Stomach (tissue), 9 donors: ENCODE data around the gene CLIC3. TPM values are rescaled to one million over a fixed set of nuclear protein-coding genes. Genes with fewer than 3 reads are reported as not detected.

Experiments
- DNase-seq, 2 donors: peaks; one replicate each; pipeline versions ENCODE4 v3.0.0 to v3.0.0-alpha.2; 2013 to 2019
- H3K27ac ChIP-seq, 5 donors: fragments of 200-600 bp in 4 of 5; sonication (generic) in 4 of 5; one replicate each; pipeline ENCODE4 v1.5.1; 2013 to 2019; ENCODE audit warnings: mild to moderate bottlenecking in 1 of 5, moderate library complexity in 1 of 5
- H3K27me3 ChIP-seq, 3 donors: fragments of 200-600 bp; sonication (generic); one replicate each; pipeline ENCODE4 v1.5.1; 2017 to 2019; ENCODE audit warnings: mixed run types in 1 of 3
- H3K36me3 ChIP-seq, 4 donors: fragments of 200-600 bp; sonication (generic); 1 replicate in 3 of 4; 2 replicates in 1 of 4; pipeline ENCODE4 v1.5.1; 2016 to 2019
- H3K4me1 ChIP-seq, 4 donors: fragments of 200-600 bp; sonication (generic); one replicate each; pipeline ENCODE4 v1.5.1; 2016 to 2019
- H3K4me3 ChIP-seq, 4 donors: fragments of 200-600 bp; sonication (generic) in 3 of 4; one replicate each; pipeline ENCODE4 v1.5.1; 2016 to 2019; ENCODE audit warnings: mild to moderate bottlenecking in 1 of 4
- H3K9me3 ChIP-seq, 4 donors: fragments of 200-600 bp; sonication (generic); one replicate each; pipeline ENCODE4 v1.5.1; 2016 to 2019
- EP300 ChIP-seq: sonication (generic); formaldehyde crosslinking; IDR thresholded peaks from one replicate; pipeline ENCODE4 v1.6.1; 2017; ENCODE audit warnings: antibody characterized with exemption
- POLR2A ChIP-seq, 4 donors: fragments of 450-650 bp; IDR thresholded peaks; one replicate each; pipeline ENCODE4 v1.6.1; 2016; ENCODE audit warnings: antibody characterized with exemption in 4 of 4, control low read depth in 2 of 4, mild to moderate bottlenecking in 1 of 4, moderate library complexity in 1 of 4
- POLR2AphosphoS5 ChIP-seq, 3 donors: sonication (generic); formaldehyde crosslinking; IDR thresholded peaks; one replicate each; pipeline ENCODE4 v1.6.1; 2016; ENCODE audit warnings: antibody characterized with exemption in 3 of 3
- WGBS, 5 donors: extraction: QIAGEN DNeasy Blood & Tissue Kit in 3 of 5; methylation state at CpG; one replicate each; pipeline versions ENCODE4 v1.1.5 to v1.1.7; 2013 to 2018; 5-methylcytosine and 5-hydroxymethylcytosine counted together
- intact Hi-C: fragments of 100-400 bp; cut with DNase I; formaldehyde crosslinking; loops from one replicate; pipeline ENCODE4 v1.15.1; 2023; ENCODE audit warnings: low total_unique reads
- polyA plus RNA-seq, 3 donors: library from polyadenylated mRNA; stranded (reverse); fragments of 200-250 nt; gene quantifications; one replicate each; pipeline ENCODE4 v1.2.3, GENCODE V29; 2013
- total RNA-seq, 5 donors: library from RNA; depleted of rRNA; stranded (reverse); fragments of >200 nt; gene quantifications; one replicate each; pipeline versions ENCODE4 v1.1.0 to v1.2.3, GENCODE V29; 2014 to 2016
- TF ChIP-seq, protein P1 (sequence below), 7 experiments: fragments of 450-650 bp in 4 of 7; fragments of 200-600 bp in 3 of 7; sonication (generic) in 3 of 7; IDR thresholded peaks; one replicate each; pipeline ENCODE4 v1.5.1; 2016 to 2019; ENCODE audit warnings: antibody characterized with exemption in 7 of 7, control low read depth in 2 of 7, mild to moderate bottlenecking in 1 of 7
- donor health status: healthy with polysubstance abuse.
- donor health status: Bipolar disorder and iron deficiency.
- donor health status: healthy.

The CLIC3 gene
- total and polyA plus RNA-seq, 8 donors: 3.3 to 70.9 (median 9.7) TPM; not detected in 4

DNA sequence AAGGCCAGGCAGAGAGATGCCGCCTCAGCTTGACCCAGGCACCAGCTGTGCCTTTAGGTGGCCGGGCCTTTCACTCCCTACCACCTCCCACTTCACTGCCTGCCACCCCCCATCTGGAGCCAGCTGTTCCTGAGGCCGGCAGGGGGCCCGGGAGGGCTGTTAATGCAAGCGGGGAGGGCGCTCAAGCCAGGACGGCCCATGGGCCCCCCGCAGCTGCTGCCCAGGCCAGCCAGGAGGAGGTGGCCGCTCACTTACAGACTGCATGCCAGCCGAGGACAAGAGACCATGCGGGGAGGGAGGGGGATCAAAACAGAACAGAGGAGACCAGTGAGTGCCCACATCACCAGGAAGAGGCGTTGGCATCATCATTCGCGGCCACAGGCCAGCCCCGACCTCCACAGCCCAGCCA lies 27.2 kb upstream of the CLIC3 start:
- TF ChIP-seq POLR2AphosphoS5 (IDR thresholded peaks at IDR 0.05): no peak
- no peak for TF ChIP-seq POLR2A (IDR thresholded peaks at IDR 0.05)
- TF ChIP-seq, protein P1, sequence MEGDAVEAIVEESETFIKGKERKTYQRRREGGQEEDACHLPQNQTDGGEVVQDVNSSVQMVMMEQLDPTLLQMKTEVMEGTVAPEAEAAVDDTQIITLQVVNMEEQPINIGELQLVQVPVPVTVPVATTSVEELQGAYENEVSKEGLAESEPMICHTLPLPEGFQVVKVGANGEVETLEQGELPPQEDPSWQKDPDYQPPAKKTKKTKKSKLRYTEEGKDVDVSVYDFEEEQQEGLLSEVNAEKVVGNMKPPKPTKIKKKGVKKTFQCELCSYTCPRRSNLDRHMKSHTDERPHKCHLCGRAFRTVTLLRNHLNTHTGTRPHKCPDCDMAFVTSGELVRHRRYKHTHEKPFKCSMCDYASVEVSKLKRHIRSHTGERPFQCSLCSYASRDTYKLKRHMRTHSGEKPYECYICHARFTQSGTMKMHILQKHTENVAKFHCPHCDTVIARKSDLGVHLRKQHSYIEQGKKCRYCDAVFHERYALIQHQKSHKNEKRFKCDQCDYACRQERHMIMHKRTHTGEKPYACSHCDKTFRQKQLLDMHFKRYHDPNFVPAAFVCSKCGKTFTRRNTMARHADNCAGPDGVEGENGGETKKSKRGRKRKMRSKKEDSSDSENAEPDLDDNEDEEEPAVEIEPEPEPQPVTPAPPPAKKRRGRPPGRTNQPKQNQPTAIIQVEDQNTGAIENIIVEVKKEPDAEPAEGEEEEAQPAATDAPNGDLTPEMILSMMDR (IDR thresholded peaks at IDR 0.05): no peak
- TF ChIP-seq EP300: no peak
- Histone ChIP-seq H3K9me3 (no peaks in the 10 kb centered on the region), H3K36me3 (peaks cover 10 to 29% (median 19%) of the 10 kb centered on the region in 4 donors), H3K4me3 (no peak overlapping the region), H3K27me3 (no peaks in the 10 kb centered on the region), H3K4me1 (peaks cover 27 to 59% (median 43%) of the 10 kb centered on the region in 4 donors), H3K27ac (peak overlapping the region in 2 of 5 donors; percentile 14 to 42)
- 85 to 89% (median 86%) methylated on average over 10 to 15 of the region's 15 CpGs for WGBS, 5 donors
- intact Hi-C loops: loop anchor here (10.0 kb wide), 1 partner anchor 69 kb away; the partner anchor contains the start of gene LCN12
- no peak for DNase-seq

DNA sequence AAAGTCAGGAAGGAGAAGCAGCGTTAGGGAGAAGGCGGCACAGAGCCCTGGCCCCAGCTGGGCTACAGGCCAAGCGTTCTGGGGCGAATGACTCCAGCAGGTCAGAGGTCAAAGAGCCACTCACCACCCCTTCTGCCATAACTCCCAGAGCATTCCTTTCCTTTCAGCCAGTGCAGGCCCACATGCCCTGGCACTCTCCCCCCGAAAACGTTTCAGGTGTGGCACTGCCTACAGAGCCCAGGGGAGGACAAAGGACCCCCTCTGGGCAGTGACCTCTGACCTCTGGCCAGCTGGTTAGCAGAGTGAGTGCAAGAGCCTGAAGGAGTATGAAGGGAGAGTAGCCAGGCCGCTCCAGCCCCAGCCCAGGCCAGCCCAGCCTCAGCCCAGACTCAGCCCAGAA lies 26.8 kb upstream of the CLIC3 start:
- no peak overlapping the region for H3K4me3 ChIP-seq
- DNase-seq: no peak
- peaks cover 24 to 55% (median 40%) of the 10 kb centered on the region in 4 donors for H3K4me1 ChIP-seq
- H3K9me3 ChIP-seq: no peaks in the 10 kb centered on the region
- WGBS, 5 donors: 53 to 65% (median 60%) methylated on average over 7 of the region's 7 CpGs
- peaks cover 10 to 31% (median 21%) of the 10 kb centered on the region in 4 donors for H3K36me3 ChIP-seq
- intact Hi-C loops: loop anchor here (10.0 kb wide), 1 partner anchor 68 kb away; the partner anchor contains the start of gene LCN12
- no peaks in the 10 kb centered on the region for H3K27me3 ChIP-seq
- TF ChIP-seq POLR2A (IDR thresholded peaks at IDR 0.05): no peak
- TF ChIP-seq, protein P1 (IDR thresholded peaks at IDR 0.05): no peak
- no peak for TF ChIP-seq POLR2AphosphoS5 (IDR thresholded peaks at IDR 0.05)
- TF ChIP-seq EP300: no peak
- peak overlapping the region in 1 of 5 donors; percentile 42 for H3K27ac ChIP-seq

- peak overlapping the region in 3 of 5 donors; percentile 24 to 54 (median 37) for H3K27ac ChIP-seq
Measured at GRCh38 chr9:137022662-137023008, 26.3 kb upstream of the CLIC3 start.

DNA sequence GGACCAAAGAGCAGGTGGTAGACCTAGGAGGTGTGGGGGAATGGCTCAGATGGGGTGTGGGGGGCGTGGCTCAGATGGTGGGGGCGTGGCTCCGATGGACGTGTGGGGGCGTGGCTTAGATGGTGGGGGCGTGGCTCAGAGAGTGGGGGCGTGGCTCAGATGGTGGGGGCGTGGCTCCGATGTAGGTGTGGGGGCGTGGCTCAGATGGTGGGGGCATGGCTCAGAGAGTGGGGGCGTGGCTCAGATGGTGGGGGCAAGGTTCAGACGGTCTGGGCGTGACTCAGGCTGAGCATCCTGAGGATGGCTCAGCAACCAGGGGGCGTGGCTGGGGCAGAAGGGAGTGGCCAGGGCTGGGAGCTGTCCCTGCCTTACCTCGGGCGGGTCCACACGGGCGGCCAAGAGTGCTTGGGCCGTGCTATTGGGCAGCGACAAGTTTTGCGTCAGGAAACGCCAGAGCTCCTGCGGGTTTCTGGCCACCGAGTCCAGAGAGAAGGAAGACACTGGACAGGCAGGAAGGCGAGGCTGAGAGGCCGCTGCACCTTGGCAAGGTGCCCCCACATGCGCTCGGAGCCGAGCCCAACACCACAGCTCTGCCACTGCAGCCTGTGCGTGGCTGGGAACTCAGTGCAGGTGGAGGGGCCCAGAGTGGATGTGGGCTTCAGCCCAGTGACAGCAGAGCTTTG lies 25.8 kb upstream of the CLIC3 start:
- H3K4me1 ChIP-seq: peaks cover 19 to 49% (median 34%) of the 10 kb centered on the region in 4 donors
- no peaks in the 10 kb centered on the region for H3K27me3 ChIP-seq
- no peak overlapping the region for H3K4me3 ChIP-seq
- TF ChIP-seq, protein P1 (IDR thresholded peaks at IDR 0.05): no peak
- TF ChIP-seq POLR2AphosphoS5 (IDR thresholded peaks at IDR 0.05): no peak
- TF ChIP-seq POLR2A (IDR thresholded peaks at IDR 0.05): no peak
- TF ChIP-seq EP300: no peak
- WGBS, 5 donors: 44 to 62% (median 52%) methylated on average over 20 to 30 of the region's 30 CpGs
- H3K36me3 ChIP-seq: peaks cover 19 to 42% (median 31%) of the 10 kb centered on the region in 4 donors
- peak overlapping the region in 3 of 5 donors; percentile 24 to 54 (median 37) for H3K27ac ChIP-seq
- no peaks in the 10 kb centered on the region for H3K9me3 ChIP-seq
- peak; percentile 82 to 84 for DNase-seq
- intact Hi-C loops: loop anchor here (10.0 kb wide), 1 partner anchor 67 kb away; the partner anchor contains the start of gene LCN12

More at GRCh38 chr9:137022662-137023008, 26.3 kb upstream of the CLIC3 start:
- TF ChIP-seq EP300: no peak
- TF ChIP-seq, protein P1 (IDR thresholded peaks at IDR 0.05): no peak
- TF ChIP-seq POLR2AphosphoS5 (IDR thresholded peaks at IDR 0.05): no peak
- TF ChIP-seq POLR2A (IDR thresholded peaks at IDR 0.05): no peak
- no peaks in the 10 kb centered on the region for H3K9me3 ChIP-seq
- no peak for DNase-seq
- 89 to 95% (median 91%) methylated on average over 8 to 23 of the region's 23 CpGs for WGBS, 5 donors
- no peaks in the 10 kb centered on the region for H3K27me3 ChIP-seq
- no peak overlapping the region for H3K4me3 ChIP-seq
- H3K36me3 ChIP-seq: peaks cover 14 to 37% (median 26%) of the 10 kb centered on the region in 4 donors
- intact Hi-C loops: loop anchor here (10.0 kb wide), 1 partner anchor 68 kb away; the partner anchor contains the start of gene LCN12
- H3K4me1 ChIP-seq: peaks cover 24 to 55% (median 39%) of the 10 kb centered on the region in 4 donors
